NCI-H128 (cell line): ENCODE results near the gene NPAS3.

Source experiments
- DNase-seq: peaks from one replicate; lab custom pipeline; 2025; ENCODE audit not compliant: unreplicated experiment; lab: John Stamatoyannopoulos, UW

NPAS3 gene

DNA sequence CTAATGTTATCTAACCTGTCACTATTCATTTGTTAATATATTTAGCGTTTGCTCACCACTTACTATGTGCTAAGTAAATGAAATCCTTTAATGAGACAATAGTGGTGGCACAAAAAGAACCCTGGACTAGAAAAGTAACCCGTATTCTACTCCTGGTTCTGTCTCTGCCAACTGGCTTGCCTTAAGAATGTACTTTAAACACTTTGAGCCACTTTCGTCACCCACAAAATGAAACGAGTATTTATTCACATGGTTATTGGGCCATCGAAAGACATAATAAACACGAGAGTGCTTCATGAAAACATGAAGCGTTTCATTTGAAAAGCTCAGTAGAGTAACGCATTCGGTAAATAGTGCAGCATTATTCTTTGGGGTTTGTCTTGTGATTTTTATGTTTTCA is 757.5 kb downstream of the NPAS3 start:
- no peak for DNase-seq

DNA sequence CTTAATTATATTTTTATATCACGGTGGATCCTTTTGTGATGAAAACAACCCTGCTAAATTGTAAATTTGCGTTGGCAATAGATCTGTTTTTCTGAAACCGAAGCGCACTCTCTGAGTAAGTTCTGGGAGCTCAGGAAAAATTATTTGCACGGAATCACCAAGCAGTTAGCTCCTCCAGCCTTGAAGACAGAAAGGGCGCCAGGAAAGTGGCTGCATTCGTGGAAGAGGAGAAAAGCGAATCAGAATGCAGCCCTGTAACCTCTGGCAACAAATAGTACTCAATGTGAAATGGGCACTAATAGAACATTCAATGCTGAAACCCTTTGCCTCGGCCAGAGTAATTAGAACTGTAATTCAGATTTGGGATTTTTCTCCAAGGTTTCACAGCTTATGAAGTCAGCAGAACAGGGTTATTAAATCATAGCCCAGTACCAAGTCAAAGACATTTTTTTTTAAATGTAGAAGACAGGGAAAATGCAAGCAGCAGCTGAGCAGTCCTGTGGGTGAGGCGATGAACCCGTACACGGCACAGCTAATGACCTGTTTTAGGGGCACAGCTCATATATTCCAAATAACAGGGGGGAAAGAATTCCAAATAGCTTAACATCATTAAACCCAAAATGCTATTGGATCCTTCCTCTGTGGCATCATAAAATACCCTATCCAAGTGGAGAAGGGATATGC is 760.8 kb downstream of the NPAS3 start:
- DNase-seq, result no peak

DNA sequence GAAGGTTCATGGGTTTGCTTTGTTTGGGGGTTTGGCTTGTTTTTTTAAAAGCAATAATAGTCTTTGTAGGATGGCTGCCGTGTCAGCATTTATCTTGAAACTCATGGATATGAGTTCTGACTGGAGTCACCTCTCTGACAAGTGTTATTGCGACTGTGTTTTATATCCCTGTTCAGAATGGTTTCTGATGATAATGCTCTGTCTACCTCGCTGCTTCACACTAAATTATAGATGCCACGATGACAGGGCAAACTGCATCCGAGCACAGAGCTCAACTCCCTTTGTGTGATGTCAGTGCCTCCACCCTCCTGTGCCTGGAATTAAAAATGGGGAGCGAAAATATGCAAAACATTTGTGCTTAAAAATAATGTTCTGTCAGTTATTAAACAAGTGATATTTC is 761.4 kb downstream of the NPAS3 start:
- DNase-seq, result no peak

DNA sequence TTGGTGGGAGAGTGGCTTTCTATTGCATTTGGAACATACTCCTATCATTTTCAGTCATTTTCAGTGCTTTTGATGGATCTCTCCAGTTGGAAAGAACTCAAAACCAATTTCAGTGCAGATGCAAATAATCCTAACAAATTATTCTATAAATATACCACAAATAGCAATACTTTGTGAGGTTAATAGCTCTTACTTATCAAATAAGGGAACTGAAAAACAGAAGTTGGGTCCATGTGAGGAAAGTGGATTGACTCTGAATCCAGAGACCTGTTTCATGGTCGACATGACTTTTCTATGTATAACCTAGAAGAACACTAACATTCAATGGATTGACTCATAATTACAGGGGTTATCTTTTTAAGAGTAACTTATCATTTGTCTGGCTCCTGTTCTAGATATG is 763.6 kb downstream of the NPAS3 start:
- no peak for DNase-seq

DNA sequence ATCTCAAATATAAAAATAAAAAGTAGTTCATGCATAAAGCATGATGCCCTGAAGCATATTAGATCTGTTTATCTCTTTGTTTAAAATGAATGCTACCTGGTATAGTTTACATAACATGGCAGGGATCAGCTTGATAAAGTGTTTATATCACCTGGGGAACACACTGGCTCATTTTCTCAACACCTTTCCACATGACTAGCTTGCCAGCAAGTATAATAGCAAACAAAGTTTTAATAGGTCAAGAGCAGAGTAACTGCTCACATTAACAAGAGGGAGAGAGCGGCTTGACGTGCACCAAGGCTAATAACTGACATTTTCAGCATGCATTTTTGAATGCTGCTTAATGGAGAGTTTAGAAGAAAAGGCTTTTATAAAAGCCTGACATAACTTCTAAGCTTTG is 765.8 kb downstream of the NPAS3 start:
- DNase-seq, result no peak

DNA sequence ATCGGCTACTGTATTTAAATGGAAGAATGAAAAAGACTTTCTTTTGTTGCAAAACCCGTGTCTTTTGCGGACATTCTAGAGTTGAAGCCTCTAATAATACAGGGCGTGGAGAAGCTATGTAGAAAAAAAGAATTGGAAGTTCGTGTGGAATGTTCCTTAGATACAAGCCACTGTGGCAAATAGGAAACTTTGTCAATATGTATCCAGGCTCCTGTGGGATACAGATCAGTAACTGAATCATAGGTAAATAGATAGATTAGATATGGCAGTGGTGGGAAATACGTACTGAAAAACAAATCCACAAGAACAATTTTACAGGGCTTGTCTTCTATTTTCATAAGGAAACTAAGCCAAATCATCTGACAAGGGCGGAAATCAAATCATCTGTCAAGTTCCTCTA is 766.8 kb downstream of the NPAS3 start:
- no peak for DNase-seq

DNA sequence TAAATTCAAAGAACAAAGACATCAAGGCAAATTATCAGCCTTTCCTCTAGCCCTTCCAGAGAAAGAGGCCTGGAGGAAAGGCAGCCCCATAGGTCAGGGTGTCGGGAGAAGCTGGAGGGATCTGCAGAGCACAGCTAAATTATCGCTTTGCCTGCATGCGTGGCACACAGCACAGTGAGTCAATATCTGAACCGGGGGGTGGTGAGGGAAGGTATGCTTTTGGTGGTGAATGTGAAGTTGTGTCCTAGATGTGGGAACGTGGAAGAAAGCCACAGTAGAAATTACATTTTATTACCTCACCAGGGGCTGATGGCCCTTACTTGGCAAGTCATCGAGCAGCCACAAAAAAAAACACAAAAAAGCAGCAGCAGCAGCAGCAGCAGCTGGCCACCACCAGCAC is 769.0 kb downstream of the NPAS3 start:
- no peak for DNase-seq

DNA sequence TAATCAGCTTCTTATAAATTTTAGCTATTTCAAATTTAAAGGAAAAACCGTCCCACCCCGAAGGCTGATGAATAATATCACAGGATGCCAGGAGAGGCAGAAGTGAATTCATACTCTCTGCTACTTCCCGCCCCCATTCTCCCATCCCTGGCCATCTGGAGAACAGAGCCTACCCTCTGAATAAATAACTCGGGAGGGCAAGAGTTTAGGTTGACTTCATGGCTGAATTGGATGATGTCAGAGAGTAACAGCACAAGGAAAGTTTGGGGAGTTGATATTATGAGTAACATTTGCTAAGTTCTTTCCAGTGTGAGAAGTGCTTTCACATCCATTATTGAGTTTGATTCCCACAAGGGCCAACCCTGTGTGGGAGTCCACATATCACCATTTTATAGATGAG is 770.6 kb downstream of the NPAS3 start:
- DNase-seq, result no peak

DNA sequence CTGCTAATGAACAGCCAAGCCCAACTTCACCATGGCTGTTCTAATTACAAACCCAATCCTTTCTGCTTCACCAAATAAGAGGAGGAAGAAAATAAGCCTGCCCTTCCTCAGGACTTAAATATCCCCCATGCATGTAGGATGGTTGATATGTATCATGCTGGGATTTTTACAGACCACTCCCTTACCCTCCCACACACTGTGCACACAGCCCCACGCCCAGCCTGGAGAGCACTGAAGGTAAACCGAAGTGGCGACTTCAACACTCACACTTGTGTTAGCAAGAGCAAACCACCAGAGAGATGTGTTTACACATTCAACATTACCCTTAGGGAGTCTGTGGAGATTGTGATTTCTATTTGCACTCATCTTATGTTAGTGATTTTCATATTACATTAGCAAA is 771.0 kb downstream of the NPAS3 start:
- no peak for DNase-seq

DNA sequence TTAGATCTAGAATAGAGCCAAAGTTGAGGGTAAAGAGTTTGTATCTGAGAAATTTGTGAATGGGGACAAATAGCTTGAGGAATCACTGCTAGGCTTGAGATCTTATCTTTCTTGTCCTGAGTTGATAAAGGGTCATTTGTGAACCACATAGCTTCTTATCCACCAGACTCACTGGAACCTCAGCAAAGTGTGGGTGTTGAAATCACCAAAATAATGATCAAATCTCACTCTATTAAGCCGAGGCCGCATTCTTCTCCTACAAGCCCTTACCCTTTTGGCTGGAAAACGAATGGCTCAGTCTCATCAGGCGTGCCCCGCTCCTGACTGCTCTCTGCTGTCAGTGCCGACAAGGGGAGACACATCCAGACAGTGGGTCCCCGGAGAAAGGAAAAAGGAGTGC is 771.6 kb downstream of the NPAS3 start:
- DNase-seq, result no peak

DNA sequence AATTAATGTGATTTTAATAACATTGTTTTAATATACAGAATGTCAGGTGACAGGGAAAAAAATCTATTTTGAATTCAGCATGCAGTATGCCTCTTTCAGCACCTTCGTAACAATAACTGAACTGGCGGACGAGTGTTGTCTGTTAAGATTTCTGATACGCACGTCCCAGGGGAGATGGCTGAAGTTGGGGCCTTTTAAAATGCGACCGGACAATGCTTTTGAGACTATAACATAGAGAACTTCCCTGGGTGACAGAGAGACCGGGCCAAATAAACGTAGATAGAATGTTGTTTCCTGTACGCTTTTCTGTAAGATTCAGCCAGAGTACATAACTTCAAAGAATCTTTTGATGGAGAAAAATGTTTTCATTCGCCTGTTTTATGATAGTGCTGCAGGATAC is 772.5 kb downstream of the NPAS3 start:
- DNase-seq, result no peak

DNA sequence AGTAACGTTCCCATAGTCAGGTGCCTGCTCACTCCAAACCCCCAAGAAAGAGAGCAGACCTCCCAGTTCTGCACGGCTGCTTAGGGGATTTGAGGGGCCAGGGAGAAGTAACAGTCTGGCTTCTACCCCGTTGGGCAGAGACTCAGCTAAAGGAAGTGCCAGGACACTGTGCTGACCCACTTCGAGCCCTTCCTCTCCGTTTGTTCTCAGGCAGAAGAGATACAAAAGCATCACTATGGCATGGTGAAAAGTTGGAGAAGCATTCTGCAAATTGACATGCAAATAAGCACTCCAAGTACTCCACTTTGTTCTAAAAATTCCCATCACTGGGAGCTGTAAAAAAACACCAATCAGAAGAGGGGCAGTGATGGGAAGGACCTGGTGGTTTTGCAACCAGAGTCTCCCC is 773.1 kb downstream of the NPAS3 start:
- no peak for DNase-seq

DNA sequence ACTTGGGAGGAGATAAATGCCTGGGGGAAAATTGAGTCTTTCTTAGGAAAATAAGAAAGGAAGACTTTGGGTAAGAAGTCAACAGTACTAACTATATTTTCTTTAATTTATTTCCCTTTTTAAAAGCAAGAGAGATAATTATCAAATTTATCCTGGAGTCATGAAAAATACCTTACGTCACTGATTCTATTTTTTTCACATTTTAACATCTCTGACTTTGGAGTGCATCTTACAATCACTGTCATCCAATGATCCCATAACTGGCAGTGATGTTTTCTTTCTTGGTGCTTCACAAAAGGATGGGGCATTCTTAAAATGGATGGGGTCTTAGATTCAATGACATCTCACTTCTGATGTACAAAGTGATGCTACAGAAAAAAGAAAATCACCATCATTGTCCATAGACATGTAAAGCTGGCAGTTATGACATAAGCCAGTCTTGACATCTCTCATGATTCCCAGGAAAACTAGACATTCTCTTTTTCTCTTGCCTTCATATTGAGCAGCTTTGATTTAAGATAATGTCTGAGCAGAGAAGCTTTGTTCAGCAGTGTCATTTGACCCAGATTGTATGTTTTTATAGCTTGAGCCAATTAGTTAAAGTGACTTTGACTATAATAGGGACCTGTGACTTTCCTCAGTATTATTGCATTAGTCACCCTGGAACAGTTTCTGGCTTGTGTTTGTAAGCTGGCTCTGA is 776.0 kb downstream of the NPAS3 start:
- no peak for DNase-seq

DNA sequence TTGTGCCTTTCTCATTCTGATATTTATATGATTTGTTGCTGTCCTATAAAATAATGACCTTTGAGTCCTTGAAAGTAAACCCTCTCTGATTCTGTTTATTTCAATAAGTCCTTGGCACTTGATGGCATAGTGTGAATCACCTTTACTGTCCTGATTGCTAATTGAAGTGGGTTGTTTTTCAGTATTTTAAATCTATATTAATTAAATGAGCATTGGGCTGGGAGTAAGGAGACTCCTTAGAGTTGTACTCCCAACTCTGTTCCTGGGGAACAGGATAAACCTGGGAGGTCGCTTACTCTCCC is 776.5 kb downstream of the NPAS3 start:
- no peak for DNase-seq

DNA sequence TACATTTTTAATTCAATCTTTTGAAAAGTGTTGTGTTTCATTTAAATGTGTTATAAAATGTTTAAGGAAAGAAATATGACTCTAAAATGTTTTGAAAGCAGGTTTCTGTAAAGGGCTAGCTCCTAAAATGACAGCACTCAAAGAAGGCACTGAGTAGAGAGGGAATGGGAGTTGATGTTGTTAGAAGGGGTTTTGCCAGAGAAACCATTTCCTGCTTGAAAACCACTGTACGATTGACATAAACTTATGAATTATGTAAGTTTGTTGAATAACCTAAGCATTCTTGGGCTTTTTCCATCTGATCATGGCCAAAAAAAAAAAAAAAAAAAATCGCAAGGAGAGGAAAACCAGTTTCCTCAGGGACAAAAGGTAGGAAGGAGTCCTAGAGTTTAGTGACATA is 778.2 kb downstream of the NPAS3 start:
- DNase-seq, result no peak

DNA sequence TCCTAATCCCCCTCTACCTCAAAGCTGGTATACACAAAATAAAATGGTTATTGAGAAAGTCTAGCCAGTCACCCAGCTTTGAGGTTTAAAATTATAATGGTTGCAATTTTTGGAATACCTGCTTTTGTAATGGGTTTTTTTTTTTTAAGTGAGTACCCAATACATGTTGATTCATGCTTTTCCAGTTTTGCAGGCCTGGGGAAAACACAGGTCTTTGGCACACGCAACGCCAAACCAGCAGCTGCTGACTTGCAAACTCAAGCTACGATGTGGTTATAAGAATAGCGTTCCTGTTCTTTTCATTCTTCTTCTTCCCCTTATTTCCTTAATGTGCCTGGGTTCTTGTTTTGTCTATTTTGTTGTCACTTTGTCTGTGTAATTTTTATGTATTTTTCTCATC is 779.2 kb downstream of the NPAS3 start:
- no peak for DNase-seq

DNA sequence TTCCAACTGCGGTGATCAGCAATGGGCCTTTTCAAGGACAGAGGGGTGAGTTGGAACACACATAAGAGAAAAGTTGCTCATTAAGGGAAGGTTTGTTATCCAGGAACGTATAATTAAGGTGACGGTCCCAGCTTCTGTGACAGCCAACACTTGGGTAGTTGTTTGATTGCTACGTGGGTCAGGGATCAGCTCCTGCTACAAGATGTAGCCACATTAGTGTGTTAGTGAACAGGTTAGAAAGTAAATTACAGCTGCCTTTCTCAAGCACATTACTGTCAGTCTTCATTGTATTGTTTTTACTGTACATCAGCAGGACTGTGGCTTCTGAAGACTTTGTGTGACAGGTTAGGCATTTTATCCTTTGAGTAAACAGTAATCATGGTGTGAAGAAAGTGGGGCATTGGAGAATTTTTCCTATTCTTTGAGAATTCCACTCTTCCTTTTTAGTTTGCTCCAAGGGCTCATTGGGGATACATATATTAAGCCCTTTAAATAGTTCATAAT is 781.7 kb downstream of the NPAS3 start:
- no peak for DNase-seq

DNA sequence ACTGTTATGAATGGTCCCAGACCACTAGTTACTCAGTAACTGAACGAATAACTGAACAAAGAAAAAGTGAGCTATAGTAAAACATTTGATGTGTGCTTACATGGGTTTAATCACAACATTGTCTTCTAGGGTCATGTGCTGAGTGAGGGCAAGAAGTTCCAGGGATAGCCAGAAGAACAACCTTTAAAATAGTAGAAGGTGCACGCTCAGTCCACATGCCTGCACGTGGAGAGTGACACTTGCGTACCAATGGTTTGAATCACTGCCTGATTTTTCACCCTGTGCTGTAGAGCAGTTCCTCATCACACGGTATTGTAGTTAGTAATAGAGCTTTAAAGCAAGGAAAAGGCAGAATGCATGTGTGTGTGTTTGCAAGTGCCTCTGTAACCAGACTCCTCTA is 788.0 kb downstream of the NPAS3 start:
- no peak for DNase-seq

DNA sequence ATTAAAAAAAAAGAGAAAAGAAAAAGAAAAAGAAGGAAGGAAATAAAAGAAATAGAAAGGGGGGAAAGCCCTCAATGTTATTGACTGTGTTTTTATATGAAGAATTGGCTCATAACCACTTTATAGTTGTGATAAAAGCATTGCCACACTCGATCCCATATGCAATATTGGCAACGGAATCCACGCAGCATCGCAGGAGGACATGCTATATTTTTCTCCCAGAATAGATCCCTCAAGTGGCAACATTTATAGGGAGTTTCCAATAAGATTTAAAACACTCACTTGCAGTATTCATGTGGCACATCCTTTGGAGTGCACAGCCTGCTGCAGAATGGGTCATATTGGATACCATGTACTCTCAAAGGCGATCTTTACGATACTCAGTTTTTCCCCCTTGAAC is 788.9 kb downstream of the NPAS3 start:
- DNase-seq, result no peak

DNA sequence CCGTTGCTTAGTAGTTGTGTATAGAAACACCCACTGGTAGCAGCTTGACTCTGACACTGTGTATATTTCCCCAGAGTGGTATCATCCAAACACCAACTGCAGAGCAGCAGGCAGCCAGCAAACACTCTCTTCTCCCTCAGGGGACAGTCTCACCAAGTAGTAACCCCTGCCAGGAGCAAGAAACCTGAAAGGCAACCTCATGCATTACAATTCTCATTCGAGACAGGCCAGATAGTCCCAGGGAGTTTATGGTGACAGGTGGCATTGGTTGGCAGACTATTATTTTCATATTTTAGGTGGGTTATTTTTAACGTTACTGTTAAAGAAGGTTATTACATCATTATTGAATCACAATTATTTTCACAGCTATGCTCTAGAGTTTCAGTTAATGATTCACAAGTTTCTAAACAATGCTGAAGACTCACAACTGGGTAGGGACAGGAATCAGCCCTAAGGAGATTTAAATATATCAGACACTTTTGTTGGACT is 789.4 kb downstream of the NPAS3 start:
- DNase-seq, result no peak

DNA sequence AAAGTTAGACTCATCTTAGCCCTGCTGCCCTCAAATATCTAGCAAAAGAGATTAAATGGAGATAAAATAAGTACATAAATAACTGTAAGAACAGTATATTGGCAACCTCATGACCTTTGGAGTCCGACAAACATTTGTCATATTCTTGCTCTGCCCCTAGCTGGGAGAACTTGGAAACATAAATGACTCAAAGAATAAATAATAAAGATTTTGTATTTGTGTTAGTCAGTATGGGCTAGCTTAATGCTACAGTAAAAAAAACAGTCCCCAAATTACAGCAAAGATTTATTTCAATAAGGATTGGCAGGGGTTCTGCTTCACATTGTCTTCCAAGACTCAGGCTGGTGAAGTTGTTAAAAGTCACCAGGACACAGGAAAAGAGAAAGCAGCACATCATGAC is 791.5 kb downstream of the NPAS3 start:
- no peak for DNase-seq

DNA sequence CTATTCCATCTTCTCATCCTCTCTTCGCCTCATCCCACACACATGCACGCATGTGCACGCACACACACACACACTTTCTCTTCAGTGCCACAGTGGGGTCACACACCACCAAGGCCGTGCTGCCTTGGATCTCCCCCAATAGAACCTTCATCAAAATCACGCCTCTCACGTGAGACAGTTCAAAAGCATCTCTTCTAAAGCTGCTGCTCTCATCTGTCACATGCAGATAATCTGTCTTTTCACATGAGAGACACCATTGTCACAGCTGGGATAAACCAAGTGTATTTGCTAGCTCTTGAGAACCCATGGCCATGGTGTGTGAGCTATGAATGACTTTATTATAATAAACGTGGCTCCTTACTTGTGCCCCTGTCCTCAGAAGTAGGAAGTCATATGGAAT is 793.5 kb downstream of the NPAS3 start:
- no peak for DNase-seq

DNA sequence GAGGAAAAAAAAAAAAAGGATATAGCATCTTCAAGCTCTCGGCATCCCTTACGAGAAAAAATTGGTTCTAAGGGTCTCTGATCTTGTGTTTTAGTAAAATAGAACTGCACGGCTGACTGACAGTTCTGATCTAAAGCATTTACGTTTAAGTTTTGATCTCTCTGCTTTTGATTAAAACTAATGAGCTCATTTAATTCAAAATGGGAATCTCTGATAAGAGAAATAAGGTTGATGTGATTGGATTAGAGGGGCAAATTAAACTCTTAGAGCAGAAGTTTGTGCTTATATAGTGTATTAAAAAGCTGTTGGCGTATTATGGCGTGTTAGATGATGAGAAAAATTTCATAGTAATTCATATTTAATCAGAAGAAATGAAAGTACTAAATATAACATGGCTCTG is 794.6 kb downstream of the NPAS3 start:
- no peak for DNase-seq
